HG02798 (cell line): ENCODE results near the gene AGXT2.
"Not testable (repeated sequence)": the region's sequence is repeated elsewhere in the genome, so short reads cannot be mapped to it uniquely, and the experiment has no call there.

Experiments used
- ATAC-seq: cut with Tn5 transposase; IDR thresholded peaks from one replicate; pipeline ENCODE4 v1.9.1; 2021; ENCODE audit warnings: mild to moderate bottlenecking; ENCODE audit not compliant: unreplicated experiment, poor library complexity

The AGXT2 gene

DNA sequence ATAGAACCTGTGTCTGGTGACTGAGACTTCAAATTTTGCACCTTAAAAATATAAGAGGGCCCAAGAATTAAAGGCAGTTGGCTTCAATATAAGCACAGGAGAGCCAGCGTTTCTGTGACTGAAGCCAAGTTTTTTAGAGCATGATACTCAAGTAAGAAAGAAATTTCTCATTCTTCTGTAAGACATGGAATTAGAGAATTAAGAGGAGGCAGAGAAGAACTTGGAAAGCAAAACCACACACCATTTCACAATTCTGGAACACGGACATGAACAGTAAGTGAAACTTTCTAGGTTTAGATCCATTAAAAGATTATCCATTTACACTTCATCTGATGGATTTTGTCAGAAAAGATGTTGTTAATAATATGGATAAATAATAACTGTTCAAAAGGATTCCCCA, 8.9 kb upstream of the AGXT2 start:
- ATAC-seq = no peak

DNA sequence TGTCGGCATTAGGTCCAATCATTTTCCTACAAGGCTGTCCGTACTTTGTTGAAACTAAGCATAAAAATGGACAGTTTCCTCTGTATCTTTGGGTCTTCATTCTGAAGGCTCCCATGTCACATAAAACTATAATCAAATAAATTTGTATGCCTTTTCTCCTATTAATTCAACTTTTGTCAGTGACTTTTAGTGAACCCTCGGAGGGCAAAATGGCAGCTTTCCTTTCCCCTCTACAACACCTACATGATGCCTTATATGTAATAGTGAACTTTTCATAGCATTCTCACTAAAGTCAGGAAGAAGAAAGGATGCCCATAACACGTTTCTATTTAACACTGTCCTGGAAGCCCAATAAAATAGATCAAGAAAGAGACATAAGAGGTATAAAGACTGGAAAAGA, 5.1 kb upstream of the AGXT2 start:
- ATAC-seq = no peak

DNA sequence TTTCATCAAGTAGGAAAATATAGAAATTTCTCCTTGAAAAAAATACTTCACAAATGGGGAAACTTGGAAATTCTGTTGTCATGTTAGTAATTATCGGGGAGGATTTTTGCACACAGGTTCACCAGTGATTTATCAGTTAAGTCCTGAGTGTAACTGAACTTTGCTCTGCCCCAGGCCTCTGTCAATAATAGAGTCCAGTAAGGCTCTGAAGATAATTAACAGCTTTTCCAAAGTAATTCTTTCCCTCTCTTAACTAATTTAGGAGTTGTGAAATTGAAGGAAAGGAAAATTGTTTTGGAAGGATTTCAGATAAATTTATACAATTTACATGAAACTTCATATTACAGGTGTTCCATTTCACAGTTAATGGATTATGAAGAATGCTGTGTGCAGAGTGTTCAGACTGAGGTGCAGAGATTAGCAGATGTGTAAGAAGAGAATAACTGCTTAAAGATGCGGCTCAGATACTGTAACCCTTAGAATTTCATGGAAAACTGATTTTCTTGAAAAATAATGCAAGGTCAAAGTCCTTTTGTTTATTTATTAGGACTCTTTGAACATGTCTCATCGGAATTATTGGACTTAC, 2.9 kb upstream of the AGXT2 start:
- no peak for ATAC-seq

DNA sequence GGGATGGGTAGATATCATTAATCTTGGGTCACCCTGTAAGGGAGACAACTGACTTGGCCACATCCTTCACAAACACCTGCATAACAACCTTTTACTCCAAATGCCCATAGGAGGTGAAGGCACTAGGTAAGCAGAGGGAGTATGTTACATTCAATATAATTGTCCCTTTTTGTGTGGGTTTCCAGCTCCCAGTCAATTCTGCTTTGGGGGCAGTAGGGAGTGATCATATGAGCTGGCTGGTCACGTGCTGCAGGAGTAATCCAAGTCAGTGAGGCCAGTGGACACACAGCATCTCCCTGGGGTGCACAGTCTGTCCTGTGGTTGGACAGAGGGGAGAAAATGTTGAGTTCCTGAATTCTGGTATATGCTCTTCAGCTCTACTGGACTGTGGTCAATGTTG, 1.2 kb upstream of the AGXT2 start:
- ATAC-seq = no peak

DNA sequence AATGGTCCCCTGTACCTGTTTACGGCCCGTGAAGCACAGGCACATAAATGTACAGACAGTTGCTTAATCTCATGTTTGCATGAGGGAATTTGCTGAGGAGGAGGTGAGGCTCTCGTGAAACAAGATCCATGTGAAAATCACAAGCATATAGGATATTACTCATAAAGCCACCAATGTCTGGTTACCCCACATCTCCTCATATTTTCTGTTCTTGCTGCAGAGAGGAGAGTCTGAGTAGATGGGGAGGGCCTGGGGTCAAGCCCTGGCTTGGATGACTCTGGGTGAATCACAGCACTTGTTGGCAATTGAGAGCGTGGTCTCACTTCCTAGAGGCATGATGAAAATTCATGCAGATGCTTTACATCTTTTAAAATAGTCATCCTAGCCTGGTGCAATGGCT, 975 bp downstream of the AGXT2 start:
- ATAC-seq = no peak

- ATAC-seq = no peak
These were observed 2.5 kb downstream of the AGXT2 start for GRCh38 chr5:35045280-35045679.

- ATAC-seq = no peak
These were observed 3.1 kb downstream of the AGXT2 start for GRCh38 chr5:35044649-35045048.

GRCh38 chr5:35042781-35043180, 5.0 kb downstream of the AGXT2 start:
- ATAC-seq = no peak

DNA sequence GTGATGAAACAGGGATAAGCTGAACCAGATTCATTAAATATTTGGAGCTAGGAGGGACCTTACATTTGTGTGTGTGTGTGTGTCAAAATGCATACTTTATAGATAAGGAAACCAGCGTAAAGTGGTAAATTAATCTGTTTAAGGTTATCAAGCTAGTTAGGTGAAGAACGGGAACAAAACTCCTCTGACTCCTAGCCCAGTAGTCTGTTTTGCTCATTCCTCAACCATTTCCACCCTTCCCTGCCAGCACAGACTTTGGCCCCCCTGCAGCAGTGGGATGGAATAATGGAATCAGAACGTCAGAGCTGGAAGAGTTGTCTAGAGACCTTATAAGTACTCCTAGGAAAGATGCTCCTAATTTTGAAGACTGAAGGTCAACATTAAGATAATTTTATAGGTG, 6.5 kb downstream of the AGXT2 start:
- ATAC-seq = no peak

DNA sequence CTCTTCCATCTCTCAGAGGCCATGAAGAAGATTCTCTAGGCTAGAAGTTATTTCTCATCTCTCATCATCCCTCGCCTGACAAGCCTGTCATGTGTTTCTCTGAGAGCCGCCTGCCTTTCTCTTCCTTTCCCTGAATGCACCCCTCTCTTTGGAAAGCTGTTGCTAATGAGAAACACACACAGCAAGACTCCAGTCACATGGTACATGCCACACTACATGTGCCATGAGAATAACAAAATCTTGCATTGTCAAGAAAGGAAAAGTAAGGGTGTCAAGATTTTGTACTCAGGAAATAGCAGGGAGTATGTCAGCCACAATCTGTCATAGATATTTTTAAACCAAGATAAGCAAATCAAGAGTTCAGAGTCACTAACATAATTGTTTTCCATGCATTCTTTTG, 8.9 kb downstream of the AGXT2 start:
- ATAC-seq = no peak

GRCh38 chr5:35036536-35036935, 11.2 kb downstream of the AGXT2 start:
- ATAC-seq = no peak

GRCh38 chr5:35035929-35036328, 11.8 kb downstream of the AGXT2 start:
- not testable (repeated sequence) for ATAC-seq

GRCh38 chr5:35035271-35035670, 12.5 kb downstream of the AGXT2 start:
- no peak for ATAC-seq

DNA sequence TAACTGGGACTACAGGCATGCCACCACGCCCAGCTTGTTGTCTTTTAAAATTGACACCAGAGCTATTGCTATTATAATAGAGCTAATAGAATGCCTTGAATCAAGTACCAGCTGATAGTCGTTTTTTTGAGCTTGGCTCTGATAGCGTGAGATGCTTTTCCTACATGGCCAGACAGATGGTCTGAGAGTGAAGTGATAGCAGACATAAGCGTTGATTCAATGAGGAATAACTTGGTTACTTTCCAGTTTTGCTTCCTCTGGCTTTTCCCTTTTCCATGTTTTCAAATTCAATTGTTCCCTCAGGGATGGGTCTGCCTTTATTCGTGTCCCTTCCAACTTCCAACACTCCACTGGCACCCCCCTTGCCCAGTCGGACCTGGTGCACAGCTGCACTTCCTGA, 15.4 kb downstream of the AGXT2 start:
- no peak for ATAC-seq

DNA sequence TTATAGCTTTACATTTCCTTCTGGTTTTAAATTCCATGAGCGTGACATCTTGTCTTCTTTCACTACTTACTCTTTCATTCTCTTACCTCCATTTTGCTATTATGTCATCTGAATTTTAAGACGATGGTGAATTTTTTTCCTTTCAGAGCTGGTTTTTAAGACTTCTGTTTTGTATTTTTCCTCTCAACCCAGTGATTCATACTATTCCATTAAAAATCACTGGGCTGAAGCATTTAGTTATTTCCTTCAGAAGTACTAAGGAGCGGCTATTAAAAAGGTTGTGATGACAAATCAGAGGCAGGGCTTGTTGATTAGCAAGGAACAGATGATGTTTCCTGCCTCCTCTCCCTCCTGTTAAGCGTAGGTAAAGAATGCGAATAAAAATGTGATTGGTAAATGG, 16.5 kb downstream of the AGXT2 start:
- ATAC-seq = no peak

DNA sequence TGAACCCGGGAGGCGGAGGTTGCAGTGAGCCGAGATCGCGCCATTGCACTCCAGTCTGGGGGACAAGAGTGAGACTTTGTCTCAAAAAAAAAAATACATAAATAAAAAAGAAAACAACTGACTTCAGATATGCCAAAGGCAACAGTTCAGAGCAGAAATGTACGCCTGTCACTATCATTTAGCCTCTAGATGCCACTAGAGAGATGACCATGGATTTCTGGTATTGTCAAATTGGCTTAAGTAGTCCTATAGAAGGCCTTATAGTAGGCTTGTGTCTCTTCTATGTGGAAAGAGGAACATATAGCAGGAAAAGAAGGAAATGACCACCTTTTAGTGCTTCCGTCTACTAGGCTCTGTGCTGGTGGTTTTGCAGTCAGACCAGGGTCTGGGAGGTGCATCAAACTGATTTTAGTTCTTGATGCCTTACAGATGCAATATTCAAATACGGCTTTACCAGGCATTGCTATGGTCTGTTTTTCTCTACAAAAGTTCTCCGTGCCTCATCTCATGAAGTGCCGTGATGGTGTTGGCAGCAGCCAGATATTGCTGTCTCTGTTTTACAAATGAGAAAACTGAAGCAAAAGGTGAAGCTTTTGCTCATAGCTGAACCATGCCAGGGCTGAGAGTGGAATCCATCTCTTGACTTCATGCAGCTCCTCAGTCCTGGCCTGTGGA, 17.2 kb downstream of the AGXT2 start:
- ATAC-seq = no peak

DNA sequence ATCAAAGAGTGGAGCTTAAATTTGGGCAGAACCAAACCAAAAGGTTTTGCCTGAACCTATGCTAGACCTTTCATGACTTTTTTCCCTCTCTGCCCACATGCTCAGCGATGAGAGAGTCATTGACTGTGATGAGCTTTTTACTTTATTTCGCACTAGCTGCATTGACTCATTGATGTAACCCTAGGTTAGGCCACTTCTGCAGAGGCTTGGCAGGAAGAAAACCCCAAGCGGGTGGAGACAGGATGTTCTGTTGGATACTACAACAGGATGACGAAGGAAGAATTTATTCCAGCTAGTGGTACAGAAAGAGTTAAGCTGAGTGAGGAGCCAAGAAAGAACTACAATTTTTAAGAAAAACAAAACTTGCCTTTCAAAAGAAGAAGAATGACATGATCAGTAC, 18.4 kb downstream of the AGXT2 start:
- no peak for ATAC-seq

DNA sequence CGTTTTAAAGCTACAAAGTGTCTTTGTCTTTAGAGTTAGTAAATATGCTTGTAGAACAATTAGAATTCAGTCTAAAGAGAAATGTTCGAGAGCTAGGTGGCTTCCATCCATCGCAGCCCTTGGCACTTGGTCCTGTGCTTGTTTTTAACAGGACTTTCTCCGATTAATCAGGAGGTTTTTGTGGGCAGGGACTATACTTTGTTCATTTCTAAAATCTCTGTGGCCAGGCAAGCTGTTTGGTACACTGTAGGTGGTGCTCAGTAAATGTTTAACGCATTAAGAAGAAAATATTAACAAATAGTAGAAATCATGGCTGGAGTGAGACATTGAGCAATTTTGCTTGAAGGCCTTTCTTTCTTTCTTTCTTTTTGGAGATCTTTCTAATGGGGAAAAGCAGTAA, 20.8 kb downstream of the AGXT2 start:
- ATAC-seq = no peak

GRCh38 chr5:35026280-35026840, 21.4 kb downstream of the AGXT2 start:
- ATAC-seq = no peak

GRCh38 chr5:35024911-35025510, 22.7 kb downstream of the AGXT2 start:
- no peak for ATAC-seq

GRCh38 chr5:35023391-35024178, 24.2 kb downstream of the AGXT2 start:
- ATAC-seq = no peak
